GM20000 (cell line): ENCODE measurements around the gene NIPA2.
"Not testable (repeated sequence)": the region's sequence is repeated elsewhere in the genome, so short reads cannot be mapped to it uniquely, and the experiment has no call there.

Source experiments
- DNase-seq: peaks from one replicate; pipeline ENCODE4 v3.0.0; 2012; ENCODE audit warnings: low spot score
- TF ChIP-seq, protein P1 (sequence below): IDR thresholded peaks from 2 replicates; pipeline ENCODE4 v1.5.1; 2012; ENCODE audit warnings: mild to moderate bottlenecking, control low read depth; ENCODE audit errors: extremely low read depth, missing control alignments

NIPA2 gene

DNA sequence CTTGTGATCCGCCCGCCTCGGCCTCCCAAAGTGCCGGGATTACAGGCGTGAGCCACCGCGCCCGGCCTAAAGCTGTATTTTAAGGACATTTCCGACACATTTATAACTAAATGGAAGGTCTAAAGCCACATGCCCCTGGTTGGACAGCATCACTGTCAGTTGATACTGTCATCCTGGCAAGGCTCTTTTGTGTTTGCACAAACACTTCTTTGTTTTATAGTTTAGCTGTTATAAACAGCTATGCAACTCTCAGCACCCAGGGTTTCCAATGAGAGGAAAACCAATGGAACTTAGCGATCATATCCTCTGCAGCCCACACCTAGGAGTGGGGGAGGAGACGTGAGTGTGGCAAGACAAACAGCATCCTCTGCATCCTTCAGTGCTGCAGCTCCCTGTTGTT, 32.3 kb upstream of the NIPA2 start:
- DNase-seq = no peak
- TF ChIP-seq, protein P1, sequence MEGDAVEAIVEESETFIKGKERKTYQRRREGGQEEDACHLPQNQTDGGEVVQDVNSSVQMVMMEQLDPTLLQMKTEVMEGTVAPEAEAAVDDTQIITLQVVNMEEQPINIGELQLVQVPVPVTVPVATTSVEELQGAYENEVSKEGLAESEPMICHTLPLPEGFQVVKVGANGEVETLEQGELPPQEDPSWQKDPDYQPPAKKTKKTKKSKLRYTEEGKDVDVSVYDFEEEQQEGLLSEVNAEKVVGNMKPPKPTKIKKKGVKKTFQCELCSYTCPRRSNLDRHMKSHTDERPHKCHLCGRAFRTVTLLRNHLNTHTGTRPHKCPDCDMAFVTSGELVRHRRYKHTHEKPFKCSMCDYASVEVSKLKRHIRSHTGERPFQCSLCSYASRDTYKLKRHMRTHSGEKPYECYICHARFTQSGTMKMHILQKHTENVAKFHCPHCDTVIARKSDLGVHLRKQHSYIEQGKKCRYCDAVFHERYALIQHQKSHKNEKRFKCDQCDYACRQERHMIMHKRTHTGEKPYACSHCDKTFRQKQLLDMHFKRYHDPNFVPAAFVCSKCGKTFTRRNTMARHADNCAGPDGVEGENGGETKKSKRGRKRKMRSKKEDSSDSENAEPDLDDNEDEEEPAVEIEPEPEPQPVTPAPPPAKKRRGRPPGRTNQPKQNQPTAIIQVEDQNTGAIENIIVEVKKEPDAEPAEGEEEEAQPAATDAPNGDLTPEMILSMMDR = no peak

DNA sequence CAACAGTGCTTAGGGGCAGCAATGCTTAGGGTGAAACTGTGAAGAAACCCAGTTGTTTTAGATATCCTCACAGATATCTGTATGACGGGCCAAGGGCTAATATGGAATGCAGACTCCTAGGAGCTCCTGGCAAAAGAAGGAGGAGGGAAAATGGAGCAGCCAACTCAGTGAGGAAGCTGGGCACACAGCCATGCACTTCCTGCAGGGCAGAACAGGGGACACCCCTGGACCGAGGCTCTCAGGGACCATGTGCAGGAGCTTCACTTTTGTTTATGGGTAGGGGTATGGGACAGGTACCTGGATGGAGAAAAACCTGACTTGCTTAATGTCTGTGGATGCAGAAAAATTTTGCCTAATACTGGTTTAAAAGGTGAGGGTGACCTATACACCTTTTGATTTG, 31.8 kb upstream of the NIPA2 start:
- TF ChIP-seq, protein P1 = no peak
- no peak for DNase-seq

DNA sequence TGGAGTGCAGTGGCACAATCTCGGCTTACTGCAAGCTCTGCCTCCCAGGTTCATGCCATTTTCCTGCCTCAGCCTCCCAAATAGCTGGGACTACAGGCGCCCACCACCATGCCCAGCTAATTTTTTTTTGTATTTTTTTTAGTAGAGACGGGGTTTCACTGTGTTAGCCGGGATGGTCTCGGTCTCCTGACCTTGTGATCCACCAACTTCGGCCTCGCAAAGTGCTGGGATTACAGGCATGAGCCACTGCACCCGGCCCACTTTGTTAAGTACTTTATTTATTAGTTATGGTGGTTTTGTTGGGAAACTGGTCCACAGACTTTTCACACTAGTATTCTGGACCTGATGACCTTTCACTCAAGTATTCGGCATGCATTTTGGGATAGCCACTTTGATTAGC, 30.6 kb upstream of the NIPA2 start:
- not testable (repeated sequence) for DNase-seq

DNA sequence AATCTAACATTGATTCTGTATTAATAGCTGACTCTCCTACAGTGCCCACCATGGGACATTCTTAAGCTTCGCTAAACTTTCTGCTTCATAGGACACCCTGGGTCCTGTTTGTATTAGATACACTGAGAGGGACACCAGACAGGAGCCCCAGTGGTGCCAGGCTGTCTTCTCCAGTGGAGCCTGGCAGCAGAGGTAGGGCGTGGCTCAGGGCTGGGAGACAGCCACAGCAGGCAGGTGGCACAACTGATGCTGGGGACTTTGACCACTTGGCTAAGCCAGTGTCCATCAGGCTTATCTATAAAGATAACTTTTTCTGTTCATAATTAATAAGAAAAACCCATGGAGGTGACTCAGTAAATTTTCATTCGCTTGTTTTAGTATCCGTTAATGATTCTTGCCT, 30.2 kb upstream of the NIPA2 start:
- no peak for DNase-seq
- TF ChIP-seq, protein P1 = no peak

DNA sequence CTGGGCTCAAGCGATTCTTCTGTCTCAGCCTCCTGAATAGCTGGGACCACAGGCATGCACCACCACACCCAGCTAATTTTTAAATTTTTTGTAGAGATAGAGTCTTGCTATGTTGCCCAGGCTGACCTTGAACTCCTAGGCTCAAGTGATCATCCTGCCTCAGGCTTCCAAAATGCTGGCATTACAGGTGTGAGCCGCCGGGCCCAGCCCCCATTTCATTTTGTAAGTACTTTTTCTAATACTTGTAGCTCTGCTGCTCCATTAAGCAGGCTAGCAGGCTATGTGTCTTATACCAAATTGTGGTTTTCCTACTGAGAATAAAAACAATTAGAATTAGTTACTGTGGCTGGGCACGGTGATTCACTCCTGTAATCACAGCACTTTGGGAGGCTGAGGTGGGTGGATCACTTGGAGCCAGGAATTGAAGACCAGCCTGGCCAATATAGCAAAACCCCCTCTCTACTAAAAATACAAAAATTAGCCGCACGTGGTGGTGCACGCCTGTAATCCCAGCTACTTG, 29.6 kb upstream of the NIPA2 start:
- DNase-seq = no peak
- TF ChIP-seq, protein P1 = no peak

DNA sequence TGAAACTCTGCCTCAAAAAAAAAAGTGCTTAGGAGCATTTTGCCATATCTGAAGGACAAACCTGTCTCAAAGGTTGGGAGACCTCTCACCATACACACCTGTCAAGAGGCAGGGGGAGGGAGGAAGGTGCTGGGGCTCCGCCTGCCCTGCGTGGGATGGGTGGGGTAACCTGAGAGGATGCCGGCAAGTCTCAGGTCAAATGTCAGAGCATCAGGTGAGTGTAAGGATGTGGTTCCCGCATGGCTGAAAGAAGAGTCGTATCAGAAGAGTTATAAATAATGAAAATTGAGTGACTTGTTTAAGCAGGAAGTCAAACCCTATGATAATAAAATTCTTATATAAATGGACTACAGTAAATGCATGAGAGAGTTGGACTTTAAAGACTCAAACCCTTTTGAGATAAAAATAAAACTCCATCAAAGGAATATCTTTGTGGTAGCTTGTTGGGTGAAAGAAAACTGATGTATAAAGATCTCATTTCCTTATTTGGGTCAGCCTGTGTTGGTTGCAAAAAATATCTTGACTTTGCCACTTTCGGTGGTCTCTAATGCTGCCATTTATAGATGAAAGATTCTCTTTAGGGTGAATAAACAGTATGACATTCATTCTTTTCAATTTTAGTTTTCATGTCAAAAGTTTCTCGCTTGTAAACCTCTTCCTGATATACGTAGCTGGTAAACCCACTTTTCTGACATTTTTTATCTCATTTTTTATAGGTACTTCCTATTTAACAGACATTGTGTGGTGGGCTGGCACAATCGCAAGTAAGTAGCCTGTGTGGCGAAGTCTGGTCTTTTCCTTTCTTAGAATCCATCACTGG, 28.2 kb upstream of the NIPA2 start:
- no peak for DNase-seq

DNA sequence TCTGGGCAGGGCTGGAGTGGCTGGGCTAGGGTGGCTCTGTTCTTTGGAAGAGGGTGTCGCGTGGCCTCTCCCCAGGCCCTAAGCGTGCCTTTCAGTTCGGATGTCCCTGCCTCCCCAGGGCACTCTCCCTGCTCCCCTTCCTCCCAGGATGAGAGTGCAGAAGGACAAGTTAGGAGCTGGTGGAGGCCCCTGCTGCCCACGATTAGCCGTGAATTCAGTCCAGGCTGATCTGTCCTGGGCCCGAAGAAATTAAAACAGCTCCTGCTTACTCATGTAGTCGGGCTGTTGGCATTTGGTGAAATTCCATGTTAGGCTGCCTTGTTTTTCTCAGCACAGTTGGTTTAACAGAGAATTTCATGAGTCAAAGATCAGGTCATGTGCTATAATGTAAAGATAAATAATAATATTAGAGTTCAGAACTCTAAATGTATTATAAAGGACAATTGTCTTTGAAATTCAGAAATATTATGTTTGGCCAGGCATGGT, 27.6 kb upstream of the NIPA2 start:
- TF ChIP-seq, protein P1 = no peak
- no peak for DNase-seq

More for the DNA sequence above, 28.2 kb upstream of the NIPA2 start:
- TF ChIP-seq, protein P1 = no peak

DNA sequence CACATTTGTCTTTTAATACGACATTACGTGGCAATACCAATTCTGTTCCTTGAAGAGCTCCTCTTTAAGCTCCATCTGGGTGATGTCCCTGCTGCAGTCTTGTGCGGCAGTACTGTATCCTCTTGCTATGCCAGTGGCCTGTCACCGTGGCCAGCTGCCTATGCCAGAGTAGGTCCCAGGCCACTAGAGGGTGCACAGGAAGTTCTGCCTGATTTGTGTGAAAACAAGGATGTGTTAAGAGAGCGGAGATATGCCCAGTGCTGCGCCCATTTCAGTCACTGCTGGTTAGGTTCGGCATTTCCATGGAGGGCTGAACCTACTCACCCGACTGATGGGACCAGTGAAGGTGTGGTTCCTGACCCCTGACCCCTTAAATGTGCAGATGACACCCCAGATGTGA, 26.8 kb upstream of the NIPA2 start:
- no peak for DNase-seq
- TF ChIP-seq, protein P1 = no peak
